Neutrophil (primary cell): ENCODE results near the gene CDC42BPB.

Experiments used
- H3K27ac ChIP-seq: fragments of 200-600 bp; sonication (generic); 2 replicates; pipeline ENCODE4 v1.5.1; 2016; ENCODE audit warnings: mild to moderate bottlenecking, moderate library complexity
- H3K27me3 ChIP-seq: fragments of 200-600 bp; sonication (generic); 2 replicates; pipeline ENCODE4 v1.6.0; 2016; ENCODE audit warnings: mild to moderate bottlenecking
- H3K36me3 ChIP-seq: fragments of 200-600 bp; sonication (generic); 2 replicates; pipeline ENCODE4 v1.5.1; 2017
- H3K4me1 ChIP-seq, 2 experiments: fragments of 200-600 bp in 1 of 2; sonication (generic) in 1 of 2; 1 replicate in 1 of 2; 2 replicates in 1 of 2; pipeline versions ENCODE4 v1.5.1 to v1.6.1; 2013 to 2016; ENCODE audit warnings: low read depth in 1 of 2, low read length in 1 of 2, mild to moderate bottlenecking in 1 of 2, moderate library complexity in 1 of 2; ENCODE audit not compliant: control insufficient read depth in 1 of 2, insufficient read depth in 1 of 2
- H3K4me3 ChIP-seq, 2 experiments: fragments of 200-600 bp in 1 of 2; sonication (generic) in 1 of 2; 1 replicate in 1 of 2; 2 replicates in 1 of 2; pipeline ENCODE4 v1.5.1; 2013 to 2016; ENCODE audit warnings: low read depth in 1 of 2, low read length in 1 of 2, mild to moderate bottlenecking in 1 of 2, moderate library complexity in 1 of 2
- H3K9me3 ChIP-seq: fragments of 200-600 bp; sonication (generic); 2 replicates; pipeline ENCODE4 v1.5.1; 2016
- CTCF ChIP-seq: fragments of 200-600 bp; sonication (generic); IDR thresholded peaks from 2 replicates; pipeline ENCODE4 v1.5.1; 2016; ENCODE audit warnings: antibody characterized with exemption

The CDC42BPB gene

DNA sequence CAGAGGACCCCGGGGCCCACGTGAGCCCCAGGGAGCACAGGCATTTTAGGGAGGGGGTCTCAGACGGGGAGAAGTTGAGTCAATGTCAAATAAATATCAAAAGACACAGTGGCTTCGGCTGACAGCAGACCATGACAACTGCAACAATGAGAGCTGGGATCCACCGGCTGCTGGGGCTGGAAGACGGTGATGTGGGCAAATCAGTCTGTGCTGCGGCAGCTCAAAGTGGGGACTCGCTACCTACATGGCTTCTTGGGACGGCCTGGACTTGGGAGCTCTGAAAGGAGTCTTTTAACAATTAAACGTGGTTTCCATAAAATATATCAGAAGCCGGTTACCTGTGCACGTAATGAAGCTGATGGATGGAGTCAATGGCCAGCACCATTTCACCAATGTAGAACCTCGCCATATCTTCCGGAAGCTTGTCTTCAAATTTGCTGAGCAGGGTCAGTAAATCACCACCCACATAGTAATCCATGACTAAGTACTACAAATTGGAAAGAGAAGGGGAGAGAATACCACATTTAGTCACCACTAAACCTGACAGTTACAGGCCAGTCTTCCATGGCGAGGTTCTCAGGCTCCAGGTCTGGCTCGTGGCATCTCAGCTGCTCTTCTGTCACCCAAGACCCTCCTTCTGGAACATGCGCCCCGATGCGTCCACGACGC lies 58.0 kb downstream of the CDC42BPB start:
- Histone ChIP-seq H3K4me1 (no peaks in the 10 kb centered on the region), H3K27me3 (no peaks in the 10 kb centered on the region), H3K4me3 (no peak overlapping the region), H3K9me3 (no peaks in the 10 kb centered on the region), H3K27ac (no peak overlapping the region), H3K36me3 (no peaks in the 10 kb centered on the region)
- TF ChIP-seq CTCF: no peak

DNA sequence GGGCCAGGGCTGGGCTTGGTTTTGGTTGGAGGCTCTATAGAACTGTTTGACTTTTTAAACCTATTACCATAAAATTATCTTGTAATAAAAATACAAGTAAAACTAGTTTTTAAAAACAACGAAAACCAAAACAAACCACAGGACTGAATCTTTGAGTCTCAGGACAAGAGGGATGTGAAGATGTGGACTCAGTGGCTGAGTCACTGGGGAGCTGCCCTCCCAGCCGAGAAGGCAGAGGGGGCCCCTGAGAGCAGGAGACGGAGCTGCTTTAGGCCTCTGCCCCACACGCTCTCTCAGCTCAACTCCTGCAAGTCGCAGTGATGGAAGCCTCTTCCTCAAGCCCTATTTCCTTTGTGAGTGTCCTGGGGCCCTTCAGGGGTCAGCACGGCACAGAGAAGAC lies 59.0 kb downstream of the CDC42BPB start:
- H3K4me3 ChIP-seq: no peak overlapping the region
- H3K4me1 ChIP-seq: no peaks in the 10 kb centered on the region
- no peak overlapping the region for H3K27ac ChIP-seq
- H3K36me3 ChIP-seq: no peaks in the 10 kb centered on the region
- TF ChIP-seq CTCF: no peak
- peaks cover 1% of the 10 kb centered on the region for H3K27me3 ChIP-seq
- no peaks in the 10 kb centered on the region for H3K9me3 ChIP-seq

DNA sequence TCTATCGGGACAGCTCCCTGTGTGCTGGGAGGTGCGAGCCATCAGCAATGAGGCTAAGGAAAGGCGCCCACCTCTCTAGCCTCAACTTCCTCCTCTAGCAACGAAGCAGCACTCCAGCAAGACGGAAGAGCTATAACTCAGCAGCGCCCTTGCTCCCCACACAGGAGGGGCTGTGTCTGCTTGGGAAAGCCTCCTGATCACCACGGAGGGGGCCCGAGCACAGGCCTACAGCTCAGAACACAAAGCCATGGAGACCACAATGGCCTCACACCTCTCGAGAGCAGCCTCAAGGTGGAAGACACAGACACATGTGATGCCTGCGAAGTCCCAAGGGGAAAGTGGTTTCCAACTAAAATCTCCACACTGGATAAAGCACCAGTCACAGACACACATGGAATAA lies 60.4 kb downstream of the CDC42BPB start:
- peaks cover 5% of the 10 kb centered on the region for H3K27me3 ChIP-seq
- H3K4me1 ChIP-seq: no peaks in the 10 kb centered on the region
- TF ChIP-seq CTCF: no peak
- H3K9me3 ChIP-seq: no peaks in the 10 kb centered on the region
- no peak overlapping the region for H3K4me3 ChIP-seq
- no peak overlapping the region for H3K27ac ChIP-seq
- H3K36me3 ChIP-seq: no peaks in the 10 kb centered on the region

DNA sequence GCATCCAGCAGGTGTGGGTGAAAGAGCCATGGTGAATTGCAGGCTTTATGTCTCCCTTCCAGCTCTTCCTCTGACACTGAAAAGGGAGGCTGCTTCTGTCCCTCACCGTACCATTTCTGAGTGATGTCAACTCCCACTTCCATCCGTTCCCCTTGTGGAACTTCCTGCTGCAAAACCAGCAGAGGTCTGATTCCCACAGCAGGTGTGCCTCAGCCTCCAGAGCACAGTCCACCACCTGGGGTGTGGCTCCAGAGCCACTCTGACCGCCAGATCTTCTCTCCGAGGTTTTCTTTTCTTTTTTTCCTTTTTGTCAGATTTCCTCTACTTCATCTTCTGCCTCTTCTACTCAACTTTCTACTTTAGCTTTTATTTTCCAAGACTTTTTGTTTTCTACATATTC lies 62.7 kb downstream of the CDC42BPB start:
- TF ChIP-seq CTCF: no peak
- Histone ChIP-seq H3K36me3 (no peaks in the 10 kb centered on the region), H3K27me3 (peaks cover 5% of the 10 kb centered on the region), H3K4me1 (no peaks in the 10 kb centered on the region), H3K9me3 (no peaks in the 10 kb centered on the region), H3K27ac (no peak overlapping the region), H3K4me3 (no peak overlapping the region)

DNA sequence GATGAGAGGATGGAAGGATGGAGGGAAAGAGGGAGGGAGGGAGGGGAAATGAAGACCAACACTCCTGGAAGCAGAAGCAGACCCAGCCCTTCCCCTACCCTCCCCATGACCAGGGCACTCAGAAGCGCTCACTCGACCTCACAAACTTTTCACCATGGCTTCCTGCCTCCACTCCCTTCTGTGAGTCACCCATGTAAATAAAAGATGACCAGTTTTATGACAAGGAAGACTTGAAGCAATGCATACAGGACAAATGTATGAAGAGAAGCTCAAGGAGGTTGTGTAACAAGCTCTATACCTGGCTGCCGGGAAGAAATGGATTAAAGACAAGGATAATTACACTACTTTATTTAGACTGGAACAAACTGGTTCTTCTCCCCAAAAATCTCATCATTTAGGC lies 63.8 kb downstream of the CDC42BPB start:
- Histone ChIP-seq H3K4me1 (no peaks in the 10 kb centered on the region), H3K4me3 (no peak overlapping the region), H3K27me3 (peaks cover 5% of the 10 kb centered on the region), H3K27ac (no peak overlapping the region), H3K36me3 (no peaks in the 10 kb centered on the region), H3K9me3 (no peaks in the 10 kb centered on the region)
- TF ChIP-seq CTCF: no peak
